ENCODE measurements around the gene ZNF277. TPM values are rescaled to one million over a fixed set of nuclear protein-coding genes. Genes with fewer than 3 reads are reported as not detected.

ZNF277 gene
- total and polyA plus RNA-seq, 10 of the 15 experiments (the other 5 are each of a cell fraction or from before 2014, with no cell fraction given) = 10.6 to 33.9 (median 22.0) TPM

DNA sequence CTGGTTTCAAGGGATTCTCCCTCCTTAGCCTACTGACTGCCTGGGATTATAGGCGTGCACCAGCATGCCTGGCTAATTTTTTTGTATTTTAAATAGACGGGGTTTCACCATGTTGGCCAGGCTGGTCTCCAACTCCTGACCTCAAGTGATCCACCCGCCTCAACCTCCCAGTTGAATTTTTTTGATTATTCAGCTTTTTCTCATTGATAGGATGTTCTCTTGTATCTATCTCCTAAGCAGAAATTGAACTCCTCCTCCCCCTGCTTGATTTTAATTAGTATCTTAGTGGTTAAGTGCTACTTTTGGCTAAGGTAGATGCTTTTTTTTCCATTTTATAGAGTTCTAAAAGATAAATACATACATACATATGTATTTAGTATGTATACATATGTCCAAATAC lies 101.0 kb downstream of the ZNF277 start:
- in situ Hi-C loops (cut with MboI) = no loop called here
- WGBS (ENCODE audit: insufficient coverage, insufficient replicate concordance, low lambda C conversion rate, missing lambda C conversion rate) = 91% methylated on average over 3 of the region's 3 CpGs
- DNase-seq (ENCODE audit: low read depth, low spot score) (no peak), FAIRE-seq (no peak), ATAC-seq (no peak)
- no peak for TF ChIP-seq NFYA (IDR thresholded peaks at IDR 0.05; ENCODE audit: borderline replicate concordance, low read depth, low read length)
- TF ChIP-seq, protein P1, sequence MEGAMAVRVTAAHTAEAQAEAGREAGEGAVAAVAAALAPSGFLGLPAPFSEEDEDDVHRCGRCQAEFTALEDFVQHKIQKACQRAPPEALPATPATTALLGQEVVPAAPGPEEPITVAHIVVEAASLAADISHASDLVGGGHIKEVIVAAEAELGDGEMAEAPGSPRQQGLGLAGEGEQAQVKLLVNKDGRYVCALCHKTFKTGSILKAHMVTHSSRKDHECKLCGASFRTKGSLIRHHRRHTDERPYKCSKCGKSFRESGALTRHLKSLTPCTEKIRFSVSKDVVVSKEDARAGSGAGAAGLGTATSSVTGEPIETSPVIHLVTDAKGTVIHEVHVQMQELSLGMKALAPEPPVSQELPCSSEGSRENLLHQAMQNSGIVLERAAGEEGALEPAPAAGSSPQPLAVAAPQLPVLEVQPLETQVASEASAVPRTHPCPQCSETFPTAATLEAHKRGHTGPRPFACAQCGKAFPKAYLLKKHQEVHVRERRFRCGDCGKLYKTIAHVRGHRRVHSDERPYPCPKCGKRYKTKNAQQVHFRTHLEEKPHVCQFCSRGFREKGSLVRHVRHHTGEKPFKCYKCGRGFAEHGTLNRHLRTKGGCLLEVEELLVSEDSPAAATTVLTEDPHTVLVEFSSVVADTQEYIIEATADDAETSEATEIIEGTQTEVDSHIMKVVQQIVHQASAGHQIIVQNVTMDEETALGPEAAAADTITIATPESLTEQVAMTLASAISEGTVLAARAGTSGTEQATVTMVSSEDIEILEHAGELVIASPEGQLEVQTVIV (IDR thresholded peaks at IDR 0.05; ENCODE audit: borderline replicate concordance, partially characterized antibody) = no peak
- no peak for TF ChIP-seq NR2C1 (IDR thresholded peaks at IDR 0.05)
- TF ChIP-seq ZSCAN29 (IDR thresholded peaks at IDR 0.05) = no peak
- TF ChIP-seq SRF (IDR thresholded peaks at IDR 0.05; ENCODE audit: low read depth in 2 of 2, low read length in 2 of 2) = no peak
- no peak for TF ChIP-seq CBX5 (IDR thresholded peaks at IDR 0.05; ENCODE audit: low read depth)
- no peak for TF ChIP-seq MEF2A (IDR thresholded peaks at IDR 0.05; ENCODE audit: insufficient read depth, low read depth, low read length)
- no peak for TF ChIP-seq NBN (IDR thresholded peaks at IDR 0.05)
- TF ChIP-seq RB1 (IDR thresholded peaks at IDR 0.05; ENCODE audit: borderline replicate concordance) = no peak
- TF ChIP-seq CBFB (IDR thresholded peaks at IDR 0.05; ENCODE audit: low read depth) = no peak
- TF ChIP-seq, protein P2, sequence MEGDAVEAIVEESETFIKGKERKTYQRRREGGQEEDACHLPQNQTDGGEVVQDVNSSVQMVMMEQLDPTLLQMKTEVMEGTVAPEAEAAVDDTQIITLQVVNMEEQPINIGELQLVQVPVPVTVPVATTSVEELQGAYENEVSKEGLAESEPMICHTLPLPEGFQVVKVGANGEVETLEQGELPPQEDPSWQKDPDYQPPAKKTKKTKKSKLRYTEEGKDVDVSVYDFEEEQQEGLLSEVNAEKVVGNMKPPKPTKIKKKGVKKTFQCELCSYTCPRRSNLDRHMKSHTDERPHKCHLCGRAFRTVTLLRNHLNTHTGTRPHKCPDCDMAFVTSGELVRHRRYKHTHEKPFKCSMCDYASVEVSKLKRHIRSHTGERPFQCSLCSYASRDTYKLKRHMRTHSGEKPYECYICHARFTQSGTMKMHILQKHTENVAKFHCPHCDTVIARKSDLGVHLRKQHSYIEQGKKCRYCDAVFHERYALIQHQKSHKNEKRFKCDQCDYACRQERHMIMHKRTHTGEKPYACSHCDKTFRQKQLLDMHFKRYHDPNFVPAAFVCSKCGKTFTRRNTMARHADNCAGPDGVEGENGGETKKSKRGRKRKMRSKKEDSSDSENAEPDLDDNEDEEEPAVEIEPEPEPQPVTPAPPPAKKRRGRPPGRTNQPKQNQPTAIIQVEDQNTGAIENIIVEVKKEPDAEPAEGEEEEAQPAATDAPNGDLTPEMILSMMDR (IDR thresholded peaks at IDR 0.05 in 2 of 3, conservative IDR thresholded peaks at IDR 0.05 in 1 of 3; ENCODE audit: control insufficient read depth in 2 of 3, extremely low read depth in 1 of 3, insufficient read depth in 1 of 3, low read depth in 3 of 3, low read length in 3 of 3) = no peak
- TF ChIP-seq JUND (IDR thresholded peaks at IDR 0.05; ENCODE audit: low read depth, low read length) = no peak
- H3K9ac ChIP-seq (ENCODE audit: control insufficient read depth, insufficient read depth, low read length) = no peak overlapping the region
- no peak overlapping the region for H3K4me2 ChIP-seq (ENCODE audit: control insufficient read depth, insufficient read depth)
- no peaks in the 10 kb centered on the region for H3K79me2 ChIP-seq (ENCODE audit: control insufficient read depth, insufficient read depth, low read length)
- CTCF ChIA-PET = interaction anchor here (0.6 to 0.7 kb wide), 2 partner anchors 20 to 69 kb away, joined by 3 read pairs; no protein-coding TSS in a partner anchor
- no peak overlapping the region for H3K27ac ChIP-seq (ENCODE audit: control insufficient read depth, insufficient read depth)
- SMC1A ChIA-PET (ENCODE audit: uncharacterized antibody, unreplicated experiment) = no interaction called here
- RAD21 ChIA-PET (ENCODE audit: unreplicated experiment) = no interaction called here
- peaks cover 0 to 8% of the 10 kb centered on the region in 2 experiments; a peak in 3 of 4 replicates for H3K36me3 ChIP-seq (ENCODE audit: control insufficient read depth in 2 of 2, insufficient read depth in 2 of 2, low read length in 1 of 2)
- no peak overlapping the region for H3K4me3 ChIP-seq
- intact Hi-C loops (cut with micrococcal nuclease; ENCODE audit: unreplicated experiment) = no loop called here
- no peak overlapping the region for H2AFZ ChIP-seq (ENCODE audit: control insufficient read depth, low read depth, low read length)
- H3K9me3 ChIP-seq (replicated peaks; ENCODE audit: control insufficient read depth, insufficient read depth, low read length) = peaks cover 4% of the 10 kb centered on the region; the same call in 1 of the 3 replicates
- POLR2A ChIA-PET = no interaction called here
- no TSS peak for BruUV-seq (replicated peaks)
- no peaks in the 10 kb centered on the region for H4K20me1 ChIP-seq (ENCODE audit: control insufficient read depth, insufficient read depth)
- H3K4me1 ChIP-seq (ENCODE audit: control insufficient read depth, insufficient read depth, low read length) = no peaks in the 10 kb centered on the region
- H3K27me3 ChIP-seq (replicated peaks in 1 of 2; ENCODE audit: control insufficient read depth in 2 of 2, insufficient read depth in 2 of 2, low read length in 1 of 2) = no peaks in the 10 kb centered on the region
